Astrocyte (in vitro differentiated cells and primary cell): Measurements from ENCODE around the gene GPI.

Experiments used
- EZH2 ChIP-seq: IDR thresholded peaks from 2 replicates; pipeline ENCODE4 v1.6.1; 2012; ENCODE audit warnings: mild to moderate bottlenecking, low read length, inconsistent platforms; ENCODE audit not compliant: insufficient read depth
- TF ChIP-seq, protein P1 (sequence below): IDR thresholded peaks from 2 replicates; pipeline ENCODE4 v1.5.1; 2011; ENCODE audit warnings: low read depth, mild to moderate bottlenecking, inconsistent platforms, low read length, moderate library complexity; ENCODE audit not compliant: insufficient read depth

DNA sequence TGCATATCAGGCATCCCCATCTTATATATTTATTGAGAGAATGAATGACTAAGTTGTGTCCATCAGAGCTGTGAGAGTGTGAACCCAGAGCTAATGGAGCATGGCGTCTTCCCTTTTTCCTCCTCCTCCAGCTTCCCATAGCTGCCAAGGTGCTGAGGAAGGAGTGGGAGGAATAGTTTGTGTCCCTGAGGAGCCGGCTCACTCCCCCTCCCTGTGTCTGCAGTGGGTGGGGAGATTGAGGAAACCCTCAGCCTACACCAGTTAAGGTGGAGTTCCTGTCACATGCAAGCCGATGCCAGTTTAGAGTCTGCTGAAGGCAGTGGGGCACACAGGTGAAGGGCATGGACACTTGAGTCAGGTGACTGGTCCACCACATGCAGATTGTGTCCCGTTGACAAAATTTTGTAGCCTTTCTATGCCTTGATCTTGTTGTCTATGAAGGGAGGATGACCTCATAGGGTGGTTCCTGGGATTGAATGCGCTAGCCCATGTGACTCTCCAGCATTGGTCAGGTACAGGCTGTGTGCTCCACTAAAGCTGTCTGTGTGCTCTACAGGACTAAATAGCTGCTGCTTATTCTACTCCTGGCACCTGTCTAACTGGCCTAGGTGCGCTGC lies 47.6 kb upstream of the GPI start:
- TF ChIP-seq, protein P1, sequence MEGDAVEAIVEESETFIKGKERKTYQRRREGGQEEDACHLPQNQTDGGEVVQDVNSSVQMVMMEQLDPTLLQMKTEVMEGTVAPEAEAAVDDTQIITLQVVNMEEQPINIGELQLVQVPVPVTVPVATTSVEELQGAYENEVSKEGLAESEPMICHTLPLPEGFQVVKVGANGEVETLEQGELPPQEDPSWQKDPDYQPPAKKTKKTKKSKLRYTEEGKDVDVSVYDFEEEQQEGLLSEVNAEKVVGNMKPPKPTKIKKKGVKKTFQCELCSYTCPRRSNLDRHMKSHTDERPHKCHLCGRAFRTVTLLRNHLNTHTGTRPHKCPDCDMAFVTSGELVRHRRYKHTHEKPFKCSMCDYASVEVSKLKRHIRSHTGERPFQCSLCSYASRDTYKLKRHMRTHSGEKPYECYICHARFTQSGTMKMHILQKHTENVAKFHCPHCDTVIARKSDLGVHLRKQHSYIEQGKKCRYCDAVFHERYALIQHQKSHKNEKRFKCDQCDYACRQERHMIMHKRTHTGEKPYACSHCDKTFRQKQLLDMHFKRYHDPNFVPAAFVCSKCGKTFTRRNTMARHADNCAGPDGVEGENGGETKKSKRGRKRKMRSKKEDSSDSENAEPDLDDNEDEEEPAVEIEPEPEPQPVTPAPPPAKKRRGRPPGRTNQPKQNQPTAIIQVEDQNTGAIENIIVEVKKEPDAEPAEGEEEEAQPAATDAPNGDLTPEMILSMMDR, result no peak
- no peak for TF ChIP-seq EZH2
